NCI-H2196 treated with DMSO at 0.1 percent for 48 hours (cell line): ENCODE data around the gene ANK3.
A peak's percentile ranks its signal among the peaks of the same experiment; 100 is the strongest.

Source experiments
- DNase-seq: peaks from one replicate; lab custom pipeline; 2025; ENCODE audit not compliant: unreplicated experiment; lab: John Stamatoyannopoulos, UW

Gene ANK3

DNA sequence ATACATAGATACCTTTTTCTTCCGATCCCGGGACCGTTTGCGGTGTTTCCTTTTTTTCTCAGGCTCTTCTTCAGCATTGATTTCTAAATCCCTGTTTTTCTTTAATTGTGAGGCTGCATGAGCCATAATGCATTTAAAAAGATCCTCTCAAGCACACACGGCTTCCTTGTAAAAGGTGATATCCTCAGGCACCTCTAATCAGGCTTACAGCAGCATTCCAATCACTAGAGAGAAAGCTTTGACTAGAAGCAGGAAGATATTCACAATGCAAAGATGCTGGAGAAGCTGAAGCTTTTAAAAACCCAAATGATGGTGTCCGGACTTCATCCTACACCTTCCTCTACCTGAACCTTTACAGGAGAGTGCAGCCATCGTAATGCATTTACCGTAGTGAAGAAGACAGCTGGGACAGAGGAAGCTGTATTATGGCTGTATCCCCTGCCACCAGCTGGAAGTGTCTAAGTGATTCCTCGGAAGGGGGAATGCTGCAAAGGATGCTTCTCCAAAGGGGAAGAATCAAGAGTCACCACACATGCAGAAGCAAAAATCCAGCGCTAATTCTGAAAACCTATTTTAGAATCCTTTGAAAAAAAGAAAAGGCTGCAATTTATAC is at the start of gene ANK3:
ANK3 (minus strand) TSS at position 463 of the 613 bp plus-strand sequence; CDS start at position 126, 337 bp downstream.
- no peak for DNase-seq

DNA sequence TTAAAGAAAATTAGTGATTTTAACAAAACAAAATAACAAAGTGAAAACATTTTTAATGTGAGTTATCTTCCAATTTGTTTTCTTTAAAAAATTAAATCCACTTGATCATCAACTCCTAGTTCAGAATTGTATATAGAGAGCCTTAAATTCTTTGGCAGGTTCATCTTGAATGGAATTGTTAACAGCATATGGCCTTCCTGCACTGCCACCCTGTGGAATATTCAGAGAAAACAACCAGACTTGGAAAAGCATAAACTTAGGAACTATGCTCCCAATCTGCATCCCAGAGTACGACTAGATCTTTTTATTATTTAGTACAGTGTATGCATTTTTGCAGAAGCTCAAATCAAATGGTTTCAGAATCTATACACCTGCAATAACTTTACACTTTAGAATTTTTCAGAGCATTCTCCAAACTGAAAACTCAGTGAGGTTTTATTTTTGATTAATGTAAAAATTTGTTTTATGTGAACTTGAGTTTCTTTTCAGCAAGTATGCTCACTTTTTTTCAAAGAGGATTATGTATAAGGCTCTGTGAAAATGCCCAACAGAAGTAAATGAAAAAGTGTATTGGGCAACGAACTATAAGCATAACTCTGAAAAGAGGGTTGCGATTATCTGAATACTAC is 44.9 kb upstream of the ANK3 start:
- DNase-seq = peak; percentile 19

DNA sequence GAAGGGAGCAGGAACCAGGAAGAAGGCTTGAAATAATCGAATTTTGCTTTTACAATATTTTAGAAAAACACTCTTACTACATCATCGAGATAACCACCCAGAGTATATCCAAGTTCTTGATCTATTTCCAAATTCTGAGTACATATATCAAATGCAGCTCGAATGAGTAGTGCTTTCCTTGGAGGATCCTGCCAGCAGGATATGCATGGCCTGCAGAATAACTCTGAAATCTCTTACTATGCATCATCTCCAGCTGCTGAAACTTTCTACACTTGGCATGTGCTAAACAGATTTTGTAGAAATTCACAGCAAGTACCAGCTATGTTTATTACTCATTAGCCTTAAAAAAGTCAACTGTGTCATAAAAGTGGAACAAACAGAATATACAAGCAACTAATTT is 44.0 kb upstream of the ANK3 start:
- DNase-seq = no peak

DNA sequence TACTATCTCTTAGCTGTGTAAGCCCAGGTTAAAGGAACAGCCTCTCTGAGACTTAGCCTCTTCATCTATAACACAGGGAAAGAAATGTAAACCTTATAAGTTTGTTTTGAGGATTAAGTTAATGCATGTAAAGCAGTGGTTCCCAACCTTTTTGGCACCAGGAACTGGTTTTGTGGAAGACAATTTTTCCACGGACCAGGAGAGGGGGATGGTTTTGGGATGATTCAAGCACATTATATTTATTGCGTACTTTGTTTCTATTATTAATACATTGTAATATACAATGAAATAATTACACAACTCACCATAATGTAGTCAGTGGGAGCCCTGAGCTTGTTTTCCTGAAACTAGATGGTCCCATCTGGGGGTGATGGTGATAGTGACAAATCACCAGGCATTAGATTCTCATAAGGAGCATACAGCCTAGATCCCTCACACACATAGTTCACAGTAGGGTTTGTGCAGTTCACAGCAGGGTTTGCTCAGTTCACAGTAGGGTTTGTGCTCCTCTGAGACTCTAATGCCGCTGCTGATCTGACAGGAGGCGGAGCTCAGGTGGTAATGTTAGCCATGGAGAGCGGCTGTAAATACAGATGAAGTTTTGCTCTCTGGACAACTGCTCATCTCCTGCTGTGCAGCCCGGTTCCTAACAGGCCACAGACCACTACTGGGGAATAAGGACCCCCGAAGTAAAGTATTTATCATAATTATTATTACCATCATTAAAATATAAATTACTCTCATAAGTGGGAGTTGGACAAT is 41.3 kb upstream of the ANK3 start:
- no peak for DNase-seq

DNA sequence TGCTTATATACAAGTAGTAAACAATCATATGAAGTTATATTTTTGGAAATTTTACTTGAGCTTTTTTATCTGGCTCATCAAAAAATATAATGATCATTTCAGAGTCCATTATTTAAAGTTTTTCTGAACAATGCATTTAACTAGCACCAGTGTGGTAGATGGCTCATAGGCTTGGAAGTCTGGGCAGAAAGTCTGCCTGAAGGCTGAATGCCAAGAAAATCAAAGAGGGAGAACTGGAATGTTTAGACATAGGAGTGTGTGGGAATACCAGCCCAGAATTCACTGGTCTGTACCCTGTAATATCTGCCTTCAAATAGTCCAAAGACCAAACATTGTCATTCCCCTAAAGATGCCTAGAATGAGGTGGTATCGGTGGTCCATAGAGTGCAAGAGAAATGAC is 40.3 kb upstream of the ANK3 start:
- no peak for DNase-seq

DNA sequence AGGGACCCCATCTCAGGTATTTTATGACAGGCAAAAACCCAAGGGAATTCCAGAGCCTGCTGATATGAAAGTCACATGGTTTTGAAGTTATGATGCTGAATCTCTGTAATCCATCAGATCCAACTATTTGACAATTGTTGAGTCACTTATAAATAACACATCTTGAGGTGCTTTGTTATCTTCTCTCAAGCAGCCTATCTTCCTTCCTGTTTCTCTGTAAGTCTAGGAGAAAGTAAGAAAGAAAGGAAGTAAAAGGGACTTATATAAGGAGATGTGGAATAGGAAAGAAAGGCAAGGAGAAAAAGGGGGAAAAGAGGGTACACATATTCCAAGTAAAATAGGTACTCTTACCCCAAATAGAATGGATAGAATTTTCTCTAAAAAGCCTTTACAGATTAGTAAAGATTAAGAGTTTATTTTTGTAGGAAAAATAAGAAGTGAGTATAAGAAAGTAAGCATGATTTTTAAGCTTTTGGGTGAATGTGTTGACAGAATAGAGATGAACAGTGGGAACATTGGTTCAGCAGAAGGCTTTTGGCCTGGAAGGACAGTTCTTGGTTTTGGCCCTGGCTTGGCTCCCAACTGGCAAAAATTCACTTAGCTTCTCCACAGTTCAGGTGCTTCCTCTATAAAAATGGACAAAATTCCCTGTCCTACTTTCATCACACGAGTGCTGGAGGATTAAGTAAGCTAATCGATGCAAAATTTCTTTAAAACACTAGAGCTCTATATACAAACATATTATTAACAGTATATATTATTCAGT is 39.6 kb upstream of the ANK3 start:
- DNase-seq = no peak

DNA sequence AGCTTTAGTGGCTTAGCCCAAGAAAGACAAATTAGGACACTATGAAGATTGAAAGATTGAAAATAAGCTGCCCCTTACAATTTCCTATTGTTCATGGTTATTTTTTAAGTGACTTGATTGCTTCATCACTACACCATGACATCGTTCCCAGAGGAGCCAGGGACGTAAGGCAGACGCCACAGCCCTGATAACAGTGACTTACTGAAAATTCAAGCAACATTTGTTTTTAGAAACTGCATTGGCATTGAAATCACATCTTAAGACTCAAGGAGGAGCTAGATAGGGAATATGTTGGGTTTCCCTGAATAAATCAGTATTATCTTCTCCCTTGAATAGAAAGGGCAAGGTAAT is 38.7 kb upstream of the ANK3 start:
- DNase-seq = no peak

DNA sequence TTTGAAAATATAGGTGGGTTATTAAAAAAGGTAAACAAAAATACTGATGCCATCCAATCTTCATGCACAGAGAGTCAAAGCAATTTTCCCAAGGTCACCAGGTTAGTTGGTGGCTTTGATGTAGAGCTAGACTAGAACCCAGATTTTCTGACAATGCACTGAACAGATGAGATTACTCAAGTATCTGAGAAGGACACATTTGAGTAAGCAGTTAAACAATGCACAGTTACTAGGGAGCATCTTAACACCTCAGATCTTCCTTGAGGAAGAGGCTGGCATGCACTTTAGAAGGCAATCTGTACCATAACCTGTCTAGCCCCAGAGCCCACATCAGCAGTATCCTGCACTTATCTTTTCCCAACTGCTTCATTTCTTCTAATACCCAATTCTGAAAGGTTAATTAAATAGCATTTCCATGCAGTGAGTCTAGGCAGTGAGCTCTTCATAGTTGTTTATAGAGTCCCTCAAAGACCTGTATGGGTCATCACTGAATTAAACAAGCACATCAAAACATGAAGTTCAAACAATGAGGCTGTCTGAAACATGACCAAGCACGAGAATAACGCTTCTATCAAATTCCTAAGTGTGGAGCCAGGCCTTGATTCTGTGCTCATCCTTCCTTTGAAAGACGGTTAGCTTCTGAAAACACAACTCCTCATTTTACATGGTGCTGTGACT is 38.2 kb upstream of the ANK3 start:
- DNase-seq = no peak

DNA sequence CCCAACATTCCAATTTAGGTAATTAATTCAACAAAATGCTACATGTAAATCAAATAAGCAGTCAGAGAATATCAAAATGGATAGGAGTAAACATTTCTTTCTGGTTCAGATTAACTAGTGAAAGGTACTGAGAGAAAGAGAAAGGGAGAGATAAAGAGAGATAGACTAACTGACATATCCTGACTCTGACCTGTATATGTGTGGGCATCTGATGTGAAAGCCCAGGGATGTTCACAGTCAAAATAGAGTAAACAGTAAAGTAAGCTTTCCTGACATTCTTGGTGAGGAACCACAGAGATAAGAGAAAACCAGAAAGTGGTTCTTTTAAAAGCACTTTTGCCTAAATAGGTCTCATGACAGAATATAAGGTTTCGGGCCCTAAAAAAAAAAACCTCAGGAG is 37.5 kb upstream of the ANK3 start:
- DNase-seq = no peak

DNA sequence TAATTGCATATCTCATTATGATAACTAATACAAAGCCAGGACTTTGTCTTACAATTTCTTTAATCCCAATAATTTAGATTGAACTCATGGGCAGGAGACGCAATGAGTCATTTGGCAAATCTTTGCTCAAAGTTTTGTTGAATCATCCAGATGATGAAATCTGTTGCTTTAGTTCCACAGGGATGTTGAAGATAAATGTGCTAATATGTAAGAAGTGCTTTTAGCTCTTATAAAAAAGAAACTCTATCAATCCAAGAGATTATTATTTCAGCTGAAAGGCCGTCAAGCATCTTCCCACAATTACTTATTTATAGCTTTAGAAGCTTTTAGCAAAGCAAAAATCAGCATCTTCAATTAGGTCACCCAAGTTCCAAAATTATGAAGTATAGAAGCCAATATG is 36.8 kb upstream of the ANK3 start:
- DNase-seq = no peak

DNA sequence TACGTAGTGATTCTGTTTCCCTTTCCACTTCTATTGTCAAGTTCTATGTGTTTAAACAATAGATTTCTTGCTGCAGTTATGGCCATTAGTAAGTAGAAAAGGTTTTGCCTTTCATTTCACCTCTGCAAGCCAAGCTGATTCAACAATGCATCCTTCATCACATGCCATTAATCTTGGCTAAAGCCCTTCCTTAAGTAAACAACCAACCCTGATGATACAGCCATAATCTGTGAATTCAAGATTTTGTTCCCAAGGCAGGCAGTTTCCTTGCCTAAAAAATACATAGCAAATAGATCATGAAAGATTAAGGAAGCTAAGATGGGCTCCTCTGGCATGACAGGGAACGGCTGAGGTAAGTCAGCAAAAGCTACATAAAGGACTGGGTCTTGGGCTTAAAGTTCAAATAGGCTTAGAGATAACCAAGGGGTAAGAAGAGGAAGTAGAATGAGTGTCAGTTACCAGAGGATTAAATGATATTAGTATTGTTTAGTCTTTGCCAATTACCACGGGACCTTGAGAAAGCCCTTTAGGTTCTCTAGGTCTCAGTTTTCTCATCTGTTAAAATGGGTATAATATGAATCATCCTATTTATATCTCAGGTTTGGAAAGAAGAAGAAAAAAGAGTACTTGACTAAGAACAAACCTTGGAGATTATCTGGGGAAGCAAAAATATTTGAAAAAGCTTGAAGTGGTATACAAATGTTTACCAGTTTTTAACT is 35.9 kb upstream of the ANK3 start:
- DNase-seq = no peak

DNA sequence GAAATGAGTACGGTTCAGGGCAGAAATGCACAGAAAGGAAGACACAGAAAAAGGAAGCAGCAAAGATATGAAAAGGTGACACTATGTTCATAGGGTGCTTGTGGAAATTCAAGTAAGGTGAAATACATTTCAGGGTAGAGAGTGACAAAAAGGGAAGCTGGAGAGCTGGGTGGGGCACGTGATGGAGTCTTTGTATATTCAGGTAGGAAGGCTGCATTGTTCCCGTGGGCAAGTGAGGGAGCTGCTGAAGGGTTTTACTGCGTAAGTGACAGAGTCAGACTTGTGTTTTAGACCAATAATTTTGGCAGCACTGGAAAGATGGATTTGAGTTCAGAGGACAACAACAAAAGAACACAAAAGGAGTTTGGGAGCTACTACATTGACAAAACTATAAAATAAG is 35.3 kb upstream of the ANK3 start:
- no peak for DNase-seq

DNA sequence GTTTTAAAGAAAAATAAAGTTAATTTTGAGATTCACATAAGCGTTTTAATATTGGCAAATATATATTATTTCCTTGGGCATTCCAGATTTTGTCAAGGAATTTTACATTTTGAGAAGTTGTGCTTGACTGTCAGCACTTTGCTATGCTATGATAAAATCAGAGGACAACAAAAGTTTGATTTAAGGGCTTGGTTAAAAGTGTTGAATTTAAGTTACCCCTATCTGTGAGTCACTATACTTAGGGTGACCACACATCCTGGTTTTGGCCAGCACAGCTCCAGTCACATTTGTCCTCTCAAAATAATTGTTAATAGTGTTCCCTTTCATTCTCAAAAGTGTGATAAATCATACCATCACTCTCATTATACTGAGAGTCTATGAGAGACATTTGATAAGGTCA is 34.2 kb upstream of the ANK3 start:
- no peak for DNase-seq

DNA sequence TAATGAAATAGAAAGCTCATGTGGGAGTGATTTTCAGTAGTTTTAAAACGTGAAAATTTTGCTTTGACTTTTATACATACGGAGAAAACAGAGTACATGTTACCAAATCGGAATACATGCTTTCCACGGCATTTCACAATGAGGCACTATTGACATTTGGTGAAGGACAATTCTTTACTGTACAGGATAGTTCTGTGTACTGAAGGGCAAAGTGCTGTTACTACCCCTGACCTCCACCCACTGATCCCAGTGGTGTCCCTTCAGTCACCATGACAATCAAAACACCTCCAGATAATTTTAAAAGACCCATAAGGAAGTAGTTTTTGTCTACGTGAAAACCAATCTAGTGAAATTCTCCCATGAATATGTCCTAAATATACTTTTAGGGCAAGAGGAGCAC is 33.1 kb upstream of the ANK3 start:
- no peak for DNase-seq

DNA sequence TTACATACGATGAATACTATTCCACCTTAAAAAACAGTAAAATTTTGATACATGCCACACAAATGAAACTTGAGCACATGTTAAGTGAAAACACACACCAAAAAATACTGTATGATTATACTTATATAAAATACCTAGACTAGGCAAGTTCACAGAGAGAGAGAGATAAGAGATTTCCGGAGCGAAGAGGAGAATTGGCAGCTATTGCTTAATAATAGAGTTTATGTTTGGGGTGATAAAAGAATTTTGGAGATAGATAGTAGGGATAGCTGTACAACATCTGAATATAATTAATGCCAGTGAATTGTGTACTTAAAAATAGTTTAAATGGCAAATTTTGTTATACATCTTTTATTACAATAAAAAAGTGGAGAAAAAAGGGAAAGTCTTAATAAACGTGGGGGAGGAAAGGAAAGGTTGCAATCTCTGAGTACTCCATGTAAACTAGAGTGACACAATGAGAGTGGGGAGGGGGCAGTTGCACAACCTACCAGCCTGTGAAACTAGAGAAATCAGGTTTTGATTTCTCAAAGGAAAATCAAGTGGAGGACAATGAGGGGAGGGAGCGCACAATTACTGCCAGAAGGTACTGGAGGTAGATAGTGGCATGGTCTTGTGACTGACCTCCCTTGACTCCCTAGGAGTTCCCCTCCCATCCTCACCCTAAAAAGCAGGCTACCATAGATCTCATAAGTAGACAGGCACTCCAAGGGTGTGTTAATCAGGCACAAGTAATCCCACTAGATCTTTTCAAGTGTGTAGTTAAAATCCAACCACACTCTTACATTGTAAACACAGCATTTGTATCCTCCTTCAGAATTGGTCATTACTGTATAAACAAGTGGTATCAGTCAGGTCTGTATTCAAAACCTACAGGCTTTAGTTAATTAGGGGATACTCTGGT is 31.6 kb upstream of the ANK3 start:
- no peak for DNase-seq

DNA sequence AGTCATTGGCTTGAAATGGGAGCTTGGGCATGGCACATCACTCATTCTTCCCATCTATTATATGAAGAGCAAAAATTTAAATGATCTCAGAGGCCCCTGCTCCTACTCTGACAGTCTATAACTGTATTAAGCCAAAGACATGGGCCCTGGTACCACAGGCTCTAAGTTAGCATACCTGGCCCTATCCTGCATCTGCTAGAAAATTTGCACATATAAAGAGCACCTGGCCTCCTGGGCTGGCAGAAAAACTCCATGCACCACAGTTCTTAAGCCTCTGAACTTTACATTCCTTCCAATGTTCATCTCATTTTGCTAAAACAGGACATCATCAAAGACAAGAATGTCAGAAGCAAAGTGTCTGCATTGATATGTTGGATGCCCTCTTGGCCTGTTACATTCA is 29.6 kb upstream of the ANK3 start:
- DNase-seq = no peak

DNA sequence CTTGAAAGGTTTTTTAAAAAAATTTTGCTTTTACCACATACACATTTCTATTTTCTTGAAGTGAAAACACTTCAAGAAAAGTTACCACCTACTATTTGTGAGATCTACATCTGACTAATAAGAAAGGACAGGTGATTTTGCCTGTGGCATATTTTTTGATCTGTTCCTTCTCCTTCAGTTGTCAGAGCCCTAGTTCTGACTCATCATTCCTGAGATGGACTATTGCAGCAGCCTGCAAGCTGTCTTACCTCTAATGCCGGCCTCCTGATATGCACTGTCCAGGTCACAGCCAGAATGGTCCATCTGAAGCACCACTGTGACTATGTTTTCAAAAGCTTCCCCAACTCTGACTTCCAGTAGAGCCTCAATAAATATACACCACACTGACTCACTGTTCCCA is 28.2 kb upstream of the ANK3 start:
- DNase-seq = no peak

DNA sequence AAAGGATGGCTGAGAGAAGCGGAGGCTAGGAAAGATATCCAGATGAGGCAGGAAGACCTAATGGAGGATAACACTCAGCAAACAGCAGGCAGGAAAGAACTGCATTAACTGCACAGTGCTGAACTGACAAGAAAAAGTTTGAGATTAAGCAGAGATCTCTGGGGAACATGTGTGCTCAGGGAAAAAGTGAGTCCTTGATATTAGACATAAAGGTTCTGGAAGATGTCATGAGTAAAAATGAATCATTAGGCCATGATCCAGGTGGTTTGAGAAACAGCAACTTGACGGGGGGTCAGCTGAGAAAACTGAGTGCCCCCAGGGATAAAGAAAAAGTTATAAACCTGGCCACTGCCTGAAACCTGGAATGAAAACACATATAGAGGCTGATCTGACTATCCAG is 27.3 kb upstream of the ANK3 start:
- DNase-seq = no peak

DNA sequence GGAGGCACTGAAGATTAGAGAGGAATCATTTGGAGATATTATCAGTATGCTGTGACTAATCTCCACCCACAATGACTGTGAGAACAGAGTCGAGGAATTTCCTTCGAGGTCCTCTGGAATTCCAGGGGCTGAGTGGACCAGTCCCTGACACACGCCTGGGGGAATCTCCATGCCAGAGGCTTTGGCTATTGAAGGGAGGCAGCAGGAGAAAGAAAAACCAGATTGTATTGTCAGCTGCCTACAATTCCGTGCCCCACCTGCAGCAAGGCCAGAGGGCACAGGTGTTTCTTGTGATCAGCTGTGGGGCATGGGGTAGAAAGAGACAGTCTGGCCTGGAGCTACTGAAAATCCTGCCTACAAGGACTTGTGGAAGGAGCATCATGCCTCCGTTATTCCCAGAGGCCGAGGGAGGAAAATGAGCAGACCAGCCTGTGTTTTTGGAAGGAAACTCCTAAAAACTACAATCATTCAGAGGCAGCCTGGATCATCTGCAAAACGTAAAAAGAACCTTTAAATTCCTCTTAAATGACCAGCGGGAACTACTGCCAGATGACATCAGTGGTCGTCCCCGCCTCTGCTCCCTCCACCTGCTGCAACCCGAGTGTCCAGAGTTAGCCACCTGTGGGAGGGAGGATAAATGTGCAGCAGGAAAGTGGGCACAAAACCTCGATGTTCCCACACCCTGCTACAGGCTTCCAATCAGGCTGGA is 25.4 kb upstream of the ANK3 start:
- DNase-seq = no peak
